ENCODE data around the gene ADGRL4. TPM values are rescaled to one million over a fixed set of nuclear protein-coding genes. Genes with fewer than 3 reads are reported as not detected.

The ADGRL4 gene
- total RNA-seq, 1 experiment from 2014 or later: 0.63 TPM

GRCh38 chr1:78996791-78997190 is 9.7 kb downstream of the ADGRL4 start:
- H3K23ac ChIP-seq (ENCODE audit: insufficient read length, low read depth, low read length): no peak overlapping the region
- H3K4me1 ChIP-seq (ENCODE audit: insufficient read depth, low read length): no peaks in the 10 kb centered on the region
- no peak overlapping the region for H3K14ac ChIP-seq (ENCODE audit: insufficient read depth, low read length)
- no peak overlapping the region for H2AK5ac ChIP-seq (ENCODE audit: insufficient read length, low read length)
- no peak overlapping the region for H2AFZ ChIP-seq (ENCODE audit: low read length)
- H3K9ac ChIP-seq (ENCODE audit: extremely low read depth, insufficient read length, low read length): no peak overlapping the region
- no peak overlapping the region for H2BK12ac ChIP-seq (ENCODE audit: insufficient read length, low read depth, low read length)
- H2BK120ac ChIP-seq (ENCODE audit: low read depth, low read length, poor library complexity, severe bottlenecking): no peak overlapping the region
- H2BK15ac ChIP-seq (ENCODE audit: low read depth, low read length): no peak overlapping the region
- H4K8ac ChIP-seq (replicated peaks; ENCODE audit: insufficient read length, low read depth, low read length): no peak overlapping the region
- H3K27me3 ChIP-seq (ENCODE audit: insufficient read depth, low read length): no peaks in the 10 kb centered on the region
- Mint-ChIP-seq H3K9me3 (no peaks in the 10 kb centered on the region), H3K4me1 (no peaks in the 10 kb centered on the region), H3K27me3 (ENCODE audit: low read depth) (no peaks in the 10 kb centered on the region), H3K4me3 (no peak overlapping the region), H3K36me3 (ENCODE audit: insufficient read depth in 1 of 3, low read depth in 3 of 3) (no peaks in the 10 kb centered on the region), H3K27ac (no peak overlapping the region)
- TF ChIP-seq CTCF (conservative IDR thresholded peaks at IDR 0.05): no peak
- no peak overlapping the region for H3K4me2 ChIP-seq (ENCODE audit: insufficient read depth, insufficient read length, low read length)
- H3K56ac ChIP-seq (ENCODE audit: insufficient read length, low read depth, low read length): no peak overlapping the region
- no peak overlapping the region for H3K18ac ChIP-seq (ENCODE audit: insufficient read length, low read depth, low read length)
- DNase-seq: no peak
- no peaks in the 10 kb centered on the region for H3K79me2 ChIP-seq (ENCODE audit: insufficient read depth, low read length)
- no CpG with 5 or more reads among the region's 1 CpG for WGBS (ENCODE audit: extremely low coverage, insufficient read length, low lambda C conversion rate)
- no peak overlapping the region for H3K27ac ChIP-seq (ENCODE audit: insufficient read length, low read depth, low read length)
- no peaks in the 10 kb centered on the region for H4K20me1 ChIP-seq (ENCODE audit: control insufficient read depth, insufficient read depth, insufficient read length)
- no peak overlapping the region for H4K5ac ChIP-seq (ENCODE audit: insufficient read length, low read depth, low read length)
- no peak overlapping the region for H4K91ac ChIP-seq (ENCODE audit: insufficient read length, low read depth, low read length)
- no peaks in the 10 kb centered on the region for H3K9me3 ChIP-seq (ENCODE audit: control insufficient read depth, low read depth, low read length)
- no peak overlapping the region for H3K4ac ChIP-seq (ENCODE audit: low read depth, low read length)
- H2BK20ac ChIP-seq (ENCODE audit: low read depth, low read length, poor library complexity, severe bottlenecking): no peak overlapping the region
- no peak overlapping the region for H3T11ph ChIP-seq (ENCODE audit: low read length)
- no peak overlapping the region for H2BK5ac ChIP-seq (ENCODE audit: insufficient read length, low read length)
- no peaks in the 10 kb centered on the region for H3K23me2 ChIP-seq (ENCODE audit: insufficient read length, low read depth, low read length, poor library complexity, severe bottlenecking)
- H3K79me1 ChIP-seq (ENCODE audit: insufficient read depth, low read depth, low read length, poor library complexity, severe bottlenecking): no peaks in the 10 kb centered on the region
